Right lobe of liver (tissue), 4 donors: ENCODE measurements around the gene RPL22.

Experiments
- CTCF ChIP-seq, 4 donors: fragments of 200-600 bp in 3 of 4; fragments of 450-650 bp in 1 of 4; IDR thresholded peaks; one replicate each; pipeline versions ENCODE4 v1.5.1 to v1.8.0; 2016 to 2022; ENCODE audit warnings: antibody characterized with exemption in 4 of 4, mild to moderate bottlenecking in 2 of 4
- POLR2A ChIP-seq: fragments of 450-650 bp; IDR thresholded peaks from one replicate; pipeline ENCODE4 v1.6.1; 2017; ENCODE audit warnings: antibody characterized with exemption, mild to moderate bottlenecking
- donor health status: DM: no; HTN: no; CAD: no.
- donor health status: DM: no; HTN: no; CAD: no.
- donor health status: DM: no; HTN: yes; CAD: no.

GRCh38 chr1:6181347-6181770 is 18.0 kb downstream of the RPL22 start:
- no peak for TF ChIP-seq CTCF (IDR thresholded peaks at IDR 0.05)
- TF ChIP-seq POLR2A: no peak
